Hepatocyte (in vitro differentiated cells): ENCODE results near the gene KCTD6. TPM values are rescaled to one million over a fixed set of nuclear protein-coding genes. Genes with fewer than 3 reads are reported as not detected.

ENCODE experiments used
- DNase-seq: peaks from one replicate; pipeline ENCODE4 v3.0.0-alpha.2; 2016; ENCODE audit warnings: low spot score
- H2AFZ ChIP-seq: fragments of 200-600 bp; sonication (generic); 2 replicates; pipeline ENCODE4 v1.6.0; 2016; ENCODE audit warnings: antibody characterized with exemption, mild to moderate bottlenecking
- H3K27ac ChIP-seq: fragments of 200-600 bp; sonication (generic); 2 replicates; pipeline ENCODE4 v1.5.1; 2016; ENCODE audit warnings: mild to moderate bottlenecking
- H3K27me3 ChIP-seq: fragments of 200-600 bp; sonication (generic); 2 replicates; pipeline ENCODE4 v1.6.1; 2016
- H3K36me3 ChIP-seq: fragments of 200-600 bp; sonication (generic); replicated peaks from 2 replicates; pipeline ENCODE4 v1.5.1; 2016; ENCODE audit warnings: low read depth; ENCODE audit not compliant: insufficient read depth
- H3K4me1 ChIP-seq: fragments of 200-600 bp; sonication (generic); 2 replicates; pipeline ENCODE4 v1.5.1; 2016; ENCODE audit warnings: mild to moderate bottlenecking, moderate library complexity; ENCODE audit not compliant: insufficient read depth
- H3K4me2 ChIP-seq: fragments of 200-600 bp; sonication (generic); 2 replicates; pipeline ENCODE4 v1.6.0; 2016
- H3K4me3 ChIP-seq: fragments of 200-600 bp; sonication (generic); 2 replicates; pipeline ENCODE4 v1.5.1; 2016; ENCODE audit warnings: mild to moderate bottlenecking
- H3K79me2 ChIP-seq: fragments of 200-600 bp; sonication (generic); 2 replicates; pipeline ENCODE4 v1.6.0; 2017; ENCODE audit warnings: mild to moderate bottlenecking
- H3K9me2 ChIP-seq: fragments of 200-600 bp; sonication (generic); replicated peaks from 2 replicates; pipeline ENCODE4 v1.6.0; 2017; ENCODE audit warnings: mild to moderate bottlenecking; ENCODE audit not compliant: insufficient read depth
- H3K9me3 ChIP-seq: fragments of 200-600 bp; sonication (generic); 2 replicates; pipeline ENCODE4 v1.5.1; 2016; ENCODE audit warnings: low read depth, mild to moderate bottlenecking
- H4K20me1 ChIP-seq: fragments of 200-600 bp; sonication (generic); 2 replicates; pipeline ENCODE4 v1.6.0; 2016; ENCODE audit warnings: mild to moderate bottlenecking; ENCODE audit not compliant: insufficient read depth, poor library complexity, severe bottlenecking
- CTCF ChIP-seq: fragments of 200-600 bp; sonication (generic); IDR thresholded peaks from 2 replicates; pipeline ENCODE4 v1.5.1; 2016; ENCODE audit warnings: antibody characterized with exemption, mild to moderate bottlenecking; ENCODE audit not compliant: poor library complexity
- EZH2 ChIP-seq: fragments of 200-600 bp; sonication (generic); IDR thresholded peaks from 2 replicates; pipeline ENCODE4 v1.6.1; 2016; ENCODE audit warnings: antibody characterized with exemption, mild to moderate bottlenecking, borderline replicate concordance
- EZH2phosphoT487 ChIP-seq: fragments of 200-600 bp; sonication (generic); IDR thresholded peaks from one replicate; pipeline ENCODE4 v1.6.1; 2018; ENCODE audit warnings: antibody characterized with exemption, mild to moderate bottlenecking, low read depth, moderate library complexity; ENCODE audit not compliant: unreplicated experiment, severe bottlenecking
- WGBS: methylation state at CpG from one replicate; pipeline ENCODE4 v1.1.6; 2016; ENCODE audit warnings: low lambda C conversion rate; ENCODE audit errors: missing lambda C conversion rate; 5-methylcytosine and 5-hydroxymethylcytosine counted together
- polyA plus RNA-seq: library from polyadenylated mRNA; unstranded; fragments of >200 nt; fragmentation: Nextera tagmentation; extraction: Ambion mirVana; gene quantifications from 2 replicates; pipeline ENCODE4 v1.2.1, GENCODE V29; 2016
- total RNA-seq: library from RNA; depleted of rRNA; stranded (reverse); fragments of >200 nt; gene quantifications from 2 replicates; pipeline ENCODE4 v1.2.3, GENCODE V29; 2014

KCTD6 gene
- total and polyA plus RNA-seq, 2 experiments from 2014 or later, result 13.8 to 18.9 TPM

GRCh38 chr3:58495101-58495500, 3.2 kb downstream of the KCTD6 start:
- H3K4me1 ChIP-seq, result peaks cover 34% of the 10 kb centered on the region
- no peaks in the 10 kb centered on the region for H3K27me3 ChIP-seq
- TF ChIP-seq CTCF (no peak), EZH2phosphoT487 (no peak), EZH2 (no peak)
- no peaks in the 10 kb centered on the region for H3K9me2 ChIP-seq
- DNase-seq, result no peak
- H3K79me2 ChIP-seq, result peaks cover 73% of the 10 kb centered on the region
- no peak overlapping the region for H3K27ac ChIP-seq
- no peak overlapping the region for H2AFZ ChIP-seq
- H3K9me3 ChIP-seq, result no peaks in the 10 kb centered on the region
- H4K20me1 ChIP-seq, result peaks cover 20% of the 10 kb centered on the region
- no peak overlapping the region for H3K4me3 ChIP-seq
- no peaks in the 10 kb centered on the region for H3K36me3 ChIP-seq
- H3K4me2 ChIP-seq, result peak overlapping the region; percentile 95
- WGBS, result 44% methylated on average over 3 of the region's 3 CpGs

GRCh38 chr3:58496206-58496857, 4.4 kb downstream of the KCTD6 start:
- no peaks in the 10 kb centered on the region for H3K9me3 ChIP-seq
- peak overlapping the region; percentile 26 for H3K27ac ChIP-seq
- peaks cover 85% of the 10 kb centered on the region for H3K79me2 ChIP-seq
- H2AFZ ChIP-seq, result no peak overlapping the region
- no peaks in the 10 kb centered on the region for H3K36me3 ChIP-seq
- peaks cover 32% of the 10 kb centered on the region for H3K4me1 ChIP-seq
- no peaks in the 10 kb centered on the region for H3K9me2 ChIP-seq
- no peak overlapping the region for H3K4me3 ChIP-seq
- no peak for DNase-seq
- peaks cover 20% of the 10 kb centered on the region for H4K20me1 ChIP-seq
- no peaks in the 10 kb centered on the region for H3K27me3 ChIP-seq
- H3K4me2 ChIP-seq, result peak overlapping the region; percentile 95
- 58% methylated on average over 5 of the region's 5 CpGs for WGBS
- TF ChIP-seq EZH2 (no peak), EZH2phosphoT487 (no peak), CTCF (no peak)

- Histone ChIP-seq H3K4me3 (no peak overlapping the region), H3K9me3 (no peaks in the 10 kb centered on the region), H3K4me2 (no peak overlapping the region), H4K20me1 (peaks cover 20% of the 10 kb centered on the region), H3K4me1 (peaks cover 30% of the 10 kb centered on the region), H3K27me3 (no peaks in the 10 kb centered on the region), H2AFZ (no peak overlapping the region), H3K79me2 (peaks cover 93% of the 10 kb centered on the region), H3K9me2 (no peaks in the 10 kb centered on the region), H3K36me3 (no peaks in the 10 kb centered on the region), H3K27ac (no peak overlapping the region)
- DNase-seq, result no peak
- no peak for TF ChIP-seq CTCF
- no peak for TF ChIP-seq EZH2phosphoT487
- TF ChIP-seq EZH2, result no peak
- WGBS, result 17% methylated on average over 1 of the region's 1 CpG
Measured at GRCh38 chr3:58497097-58497496, 5.2 kb downstream of the KCTD6 start.
